SK-N-SH (cell line): ENCODE data around the gene SLC23A3.

Experiments
- CTCF ChIP-seq: fragments of 200-600 bp; sonication (generic); IDR thresholded peaks from 2 replicates; pipeline ENCODE4 v1.6.1; 2017; ENCODE audit warnings: antibody characterized with exemption, mild to moderate bottlenecking, moderate library complexity
- EP300 ChIP-seq, 2 experiments: IDR thresholded peaks; 2 replicates each; pipeline versions ENCODE4 v1.4.0 to v1.6.1; 2012; ENCODE audit warnings: borderline replicate concordance in 1 of 2, low read depth in 1 of 2, low read length in 1 of 2
- FOXM1 ChIP-seq: IDR thresholded peaks from 2 replicates; pipeline ENCODE4 v1.4.0; 2012; ENCODE audit warnings: low read depth, mild to moderate bottlenecking
- POLR2AphosphoS5 ChIP-seq: IDR thresholded peaks from 2 replicates; pipeline ENCODE4 v1.6.1; 2012; ENCODE audit warnings: low read depth, low read length
- SIN3A ChIP-seq: IDR thresholded peaks from 2 replicates; pipeline ENCODE4 v1.6.1; 2012; ENCODE audit warnings: low read depth, mild to moderate bottlenecking, low read length, moderate library complexity, borderline replicate concordance
- USF1 ChIP-seq: IDR thresholded peaks from 2 replicates; pipeline ENCODE4 v1.4.0; 2012; ENCODE audit warnings: low read depth, borderline replicate concordance

GRCh38 chr2:219213486-219214071 is 43.8 kb upstream of the SLC23A3 start:
- TF ChIP-seq SIN3A (no peak), POLR2AphosphoS5 (no peak), EP300 (IDR thresholded peaks at IDR 0.05; ENCODE audit: borderline replicate concordance in 1 of 2, low read depth in 1 of 2, low read length in 1 of 2) (no peak), CTCF (no peak), USF1 (no peak), FOXM1 (no peak)
